H9 (cell line): Measurements from ENCODE around the gene RPL36. TPM values are rescaled to one million over a fixed set of nuclear protein-coding genes. Genes with fewer than 3 reads are reported as not detected.

Experiments
- DNase-seq: peaks from one replicate; pipeline ENCODE4 v3.0.0-alpha.2; 2017
- H2AFZ ChIP-seq: one replicate; pipeline ENCODE4 v1.6.1; 2013; ENCODE audit warnings: mild to moderate bottlenecking, low read length, control low read depth, moderate library complexity
- H2AK5ac ChIP-seq: 2 replicates; pipeline ENCODE4 v1.6.1; 2013; ENCODE audit warnings: low read length, control low read depth, mixed read lengths; ENCODE audit not compliant: insufficient read length
- H2BK120ac ChIP-seq: one replicate; pipeline ENCODE4 v1.6.1; 2013; ENCODE audit warnings: low read depth, mild to moderate bottlenecking, low read length, control low read depth, inconsistent platforms; ENCODE audit not compliant: poor library complexity, severe bottlenecking
- H2BK12ac ChIP-seq: 2 replicates; pipeline ENCODE4 v1.6.1; 2013; ENCODE audit warnings: low read length, control low read depth, mixed read lengths, low read depth; ENCODE audit not compliant: insufficient read length
- H2BK15ac ChIP-seq: 2 replicates; pipeline ENCODE4 v1.6.1; 2013; ENCODE audit warnings: low read depth, low read length, control low read depth
- H2BK20ac ChIP-seq: one replicate; pipeline ENCODE4 v1.6.1; 2013; ENCODE audit warnings: low read depth, mild to moderate bottlenecking, low read length, control low read depth, inconsistent platforms; ENCODE audit not compliant: poor library complexity, severe bottlenecking
- H2BK5ac ChIP-seq: 2 replicates; pipeline ENCODE4 v1.6.1; 2013; ENCODE audit warnings: low read length, control low read depth, mixed read lengths; ENCODE audit not compliant: insufficient read length
- H3K14ac ChIP-seq: 2 replicates; pipeline ENCODE4 v1.6.1; 2013; ENCODE audit warnings: low read length, control low read depth; ENCODE audit not compliant: insufficient read depth
- H3K18ac ChIP-seq: 2 replicates; pipeline ENCODE4 v1.6.1; 2013; ENCODE audit warnings: low read depth, mild to moderate bottlenecking, mixed read lengths, low read length, control low read depth; ENCODE audit not compliant: insufficient read length
- H3K23ac ChIP-seq: 2 replicates; pipeline ENCODE4 v1.6.1; 2013; ENCODE audit warnings: low read length, control low read depth, mixed read lengths, low read depth; ENCODE audit not compliant: insufficient read length
- H3K23me2 ChIP-seq: 2 replicates; pipeline ENCODE4 v1.6.1; 2013; ENCODE audit warnings: low read depth, mild to moderate bottlenecking, mixed read lengths, low read length, control low read depth; ENCODE audit not compliant: insufficient read length, poor library complexity, severe bottlenecking
- H3K27ac ChIP-seq: 2 replicates; pipeline ENCODE4 v1.5.1; 2013; ENCODE audit warnings: low read length, control low read depth, mixed read lengths, low read depth; ENCODE audit not compliant: insufficient read length
- H3K27me3 ChIP-seq: 2 replicates; pipeline ENCODE4 v1.6.1; 2013; ENCODE audit warnings: low read length, control low read depth, inconsistent platforms; ENCODE audit not compliant: insufficient read depth
- H3K4ac ChIP-seq: 2 replicates; pipeline ENCODE4 v1.6.1; 2013; ENCODE audit warnings: low read depth, mild to moderate bottlenecking, control low read depth, inconsistent platforms, low read length, moderate library complexity
- H3K4me1 ChIP-seq: 2 replicates; pipeline ENCODE4 v1.6.1; 2013; ENCODE audit warnings: low read length, control low read depth, inconsistent platforms; ENCODE audit not compliant: insufficient read depth
- H3K4me2 ChIP-seq: 2 replicates; pipeline ENCODE4 v1.6.1; 2013; ENCODE audit warnings: low read length, control low read depth, mixed read lengths; ENCODE audit not compliant: insufficient read length, insufficient read depth
- H3K56ac ChIP-seq: 2 replicates; pipeline ENCODE4 v1.6.1; 2013; ENCODE audit warnings: low read depth, mild to moderate bottlenecking, mixed read lengths, low read length, control low read depth; ENCODE audit not compliant: insufficient read length
- H3K79me1 ChIP-seq: 2 replicates; pipeline ENCODE4 v1.6.1; 2013; ENCODE audit warnings: low read depth, mild to moderate bottlenecking, moderate library complexity, low read length, control low read depth, inconsistent platforms; ENCODE audit not compliant: insufficient read depth, poor library complexity, severe bottlenecking
- H3K79me2 ChIP-seq: 2 replicates; pipeline ENCODE4 v1.6.1; 2013; ENCODE audit warnings: low read length, control low read depth, inconsistent platforms; ENCODE audit not compliant: insufficient read depth
- H3K9ac ChIP-seq: 2 replicates; pipeline ENCODE4 v1.6.1; 2013; ENCODE audit warnings: low read length, control low read depth, mixed read lengths; ENCODE audit not compliant: insufficient read length; ENCODE audit errors: extremely low read depth
- H3K9me3 ChIP-seq: one replicate; pipeline ENCODE4 v1.6.1; 2013; ENCODE audit warnings: low read depth, low read length, inconsistent platforms; ENCODE audit not compliant: control insufficient read depth
- H3T11ph ChIP-seq: one replicate; pipeline ENCODE4 v1.6.1; 2013; ENCODE audit warnings: mild to moderate bottlenecking, low read length, control low read depth, inconsistent platforms
- H4K20me1 ChIP-seq: one replicate; pipeline ENCODE4 v1.6.1; 2013; ENCODE audit not compliant: control insufficient read depth, insufficient read length, insufficient read depth
- H4K5ac ChIP-seq: 2 replicates; pipeline ENCODE4 v1.6.1; 2013; ENCODE audit warnings: low read depth, mild to moderate bottlenecking, mixed read lengths, low read length, control low read depth; ENCODE audit not compliant: insufficient read length
- H4K8ac ChIP-seq: replicated peaks from 2 replicates; pipeline ENCODE4 v1.6.1; 2013; ENCODE audit warnings: low read length, control low read depth, mixed read lengths, low read depth; ENCODE audit not compliant: insufficient read length
- H4K91ac ChIP-seq: 2 replicates; pipeline ENCODE4 v1.6.1; 2013; ENCODE audit warnings: low read depth, mild to moderate bottlenecking, moderate library complexity, mixed read lengths, low read length, control low read depth; ENCODE audit not compliant: insufficient read length
- H3K27ac Mint-ChIP-seq, 3 experiments: 2 replicates in 2 of 3; 3 replicates in 1 of 3; pipeline ENCODE4 v1.8.0; 2020 to 2021; ENCODE audit warnings: mixed read lengths in 3 of 3, mild to moderate bottlenecking in 1 of 3, moderate library complexity in 1 of 3
- H3K27me3 Mint-ChIP-seq: 2 replicates; pipeline ENCODE4 v1.8.0; 2021; ENCODE audit warnings: low read depth, mild to moderate bottlenecking, moderate library complexity, mixed read lengths
- H3K36me3 Mint-ChIP-seq, 3 experiments: 2 replicates in 2 of 3; 3 replicates in 1 of 3; pipeline ENCODE4 v1.8.0; 2020 to 2021; ENCODE audit warnings: low read depth in 3 of 3, mixed read lengths in 3 of 3; ENCODE audit not compliant: insufficient read depth in 1 of 3
- H3K4me1 Mint-ChIP-seq, 2 experiments: 2 replicates each; pipeline ENCODE4 v1.8.0; 2020; ENCODE audit warnings: mixed read lengths in 2 of 2
- H3K4me3 Mint-ChIP-seq, 2 experiments: 2 replicates in 1 of 2; 3 replicates in 1 of 2; pipeline ENCODE4 v1.8.0; 2020 to 2021; ENCODE audit warnings: mild to moderate bottlenecking in 2 of 2, mixed read lengths in 2 of 2, moderate library complexity in 1 of 2
- H3K9me3 Mint-ChIP-seq, 2 experiments: 2 replicates in 1 of 2; 3 replicates in 1 of 2; pipeline ENCODE4 v1.8.0; 2020; ENCODE audit warnings: mild to moderate bottlenecking in 2 of 2, mixed read lengths in 2 of 2, moderate library complexity in 1 of 2
- WGBS: extraction: QIAGEN DNeasy Blood & Tissue Kit; methylation state at CpG from one replicate; pipeline ENCODE4 v1.1.7; 2013; ENCODE audit warnings: missing lambda C conversion rate, low lambda C conversion rate, mixed read lengths; ENCODE audit not compliant: insufficient read length; ENCODE audit errors: extremely low coverage; 5-methylcytosine and 5-hydroxymethylcytosine counted together
- total RNA-seq: library from RNA; stranded (reverse); gene quantifications from 2 replicates; pipeline ENCODE4 v1.2.1, GENCODE V29; 2021
- TF ChIP-seq, protein P1 (sequence below): fragments of 200-600 bp; sonication (generic); conservative IDR thresholded peaks from 3 replicates; pipeline ENCODE4 v1.8.0; 2021; ENCODE audit warnings: antibody characterized with exemption, mild to moderate bottlenecking

RPL36 gene
- total RNA-seq, 1 experiment from 2014 or later = 1,074 TPM

- Mint-ChIP-seq H3K27me3 (peaks cover 9% of the 10 kb centered on the region), H3K27ac (peak within 1 kb of the TSS; percentile 94 to 99 (median 95)), H3K36me3 (peaks cover 0 to 3% (median 0%) of the 10 kb centered on the region in 3 experiments; a peak in 1 of 7 replicates), H3K4me3 (peak within 1 kb of the TSS; percentile 92 to 98), H3K9me3 (peaks cover 0 to 2% of the 10 kb centered on the region in 2 experiments; a peak in 2 of 5 replicates), H3K4me1 (peaks cover 20 to 28% of the 10 kb centered on the region in 2 experiments)
- Histone ChIP-seq H3K4ac (no peak within 1 kb of the TSS), H3K27ac (no peak within 1 kb of the TSS), H3K18ac (peak within 1 kb of the TSS; percentile 93), H4K8ac (no peak within 1 kb of the TSS), H3K14ac (peak within 1 kb of the TSS; percentile 49; the same call in 1 of the 2 replicates), H3K79me2 (no peaks in the 10 kb centered on the region), H2AFZ (no peak within 1 kb of the TSS), H3K56ac (no peak within 1 kb of the TSS), H3K79me1 (no peaks in the 10 kb centered on the region), H3T11ph (no peak within 1 kb of the TSS), H2BK15ac (no peak within 1 kb of the TSS), H2BK20ac (no peak within 1 kb of the TSS), H2AK5ac (no peak within 1 kb of the TSS), H3K23me2 (peaks cover 14% of the 10 kb centered on the region), H3K4me1 (no peaks in the 10 kb centered on the region; the same call in 1 of the 2 replicates), H2BK12ac (no peak within 1 kb of the TSS), H3K23ac (no peak within 1 kb of the TSS), H3K9ac (peak within 1 kb of the TSS; percentile 50), H2BK5ac (no peak within 1 kb of the TSS), H3K4me2 (peak within 1 kb of the TSS; percentile 69), H4K20me1 (no peaks in the 10 kb centered on the region), H3K9me3 (no peaks in the 10 kb centered on the region), H3K27me3 (no peaks in the 10 kb centered on the region), H4K91ac (no peak within 1 kb of the TSS), H4K5ac (no peak within 1 kb of the TSS), H2BK120ac (no peak within 1 kb of the TSS)
- peak; percentile 99 for DNase-seq
- no CpG with 5 or more reads among the region's 94 CpGs for WGBS
- TF ChIP-seq, protein P1, sequence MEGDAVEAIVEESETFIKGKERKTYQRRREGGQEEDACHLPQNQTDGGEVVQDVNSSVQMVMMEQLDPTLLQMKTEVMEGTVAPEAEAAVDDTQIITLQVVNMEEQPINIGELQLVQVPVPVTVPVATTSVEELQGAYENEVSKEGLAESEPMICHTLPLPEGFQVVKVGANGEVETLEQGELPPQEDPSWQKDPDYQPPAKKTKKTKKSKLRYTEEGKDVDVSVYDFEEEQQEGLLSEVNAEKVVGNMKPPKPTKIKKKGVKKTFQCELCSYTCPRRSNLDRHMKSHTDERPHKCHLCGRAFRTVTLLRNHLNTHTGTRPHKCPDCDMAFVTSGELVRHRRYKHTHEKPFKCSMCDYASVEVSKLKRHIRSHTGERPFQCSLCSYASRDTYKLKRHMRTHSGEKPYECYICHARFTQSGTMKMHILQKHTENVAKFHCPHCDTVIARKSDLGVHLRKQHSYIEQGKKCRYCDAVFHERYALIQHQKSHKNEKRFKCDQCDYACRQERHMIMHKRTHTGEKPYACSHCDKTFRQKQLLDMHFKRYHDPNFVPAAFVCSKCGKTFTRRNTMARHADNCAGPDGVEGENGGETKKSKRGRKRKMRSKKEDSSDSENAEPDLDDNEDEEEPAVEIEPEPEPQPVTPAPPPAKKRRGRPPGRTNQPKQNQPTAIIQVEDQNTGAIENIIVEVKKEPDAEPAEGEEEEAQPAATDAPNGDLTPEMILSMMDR = no peak
Measured at GRCh38 chr19:5680437-5681368, 9.4 kb upstream of the RPL36 start, which contains the start of the genes HSD11B1L and MICOS13. TSS of gene HSD11B1L (plus strand) at chr19:5681027. CDS start at chr19:5684833, 3,806 bp downstream. TSS of gene MICOS13 (minus strand) at chr19:5680516. CDS start at chr19:5680486, 30 bp downstream.
